Keratinocyte (primary cell): ENCODE data around the gene SPOCK3.

Experiments used
- CTCF ChIP-seq, 3 experiments: IDR thresholded peaks in 1 of 3; conservative IDR thresholded peaks in 1 of 3; optimal IDR thresholded peaks in 1 of 3; 2 replicates in 2 of 3; 3 replicates in 1 of 3; pipeline versions ENCODE3 to v1.5.1; 2011; ENCODE audit warnings: low read length in 3 of 3, mild to moderate bottlenecking in 3 of 3, moderate library complexity in 2 of 3, control low read depth in 1 of 3, inconsistent platforms in 1 of 3; ENCODE audit not compliant: insufficient read depth in 2 of 3; ENCODE audit errors: extremely low read depth in 1 of 3
- EZH2 ChIP-seq: IDR thresholded peaks from one replicate; pipeline ENCODE4 v1.6.1; 2012; ENCODE audit warnings: inconsistent platforms, mild to moderate bottlenecking, low read length, moderate library complexity

- no peak for TF ChIP-seq CTCF (optimal IDR thresholded peaks at IDR 0.05 in 1 of 3, IDR thresholded peaks at IDR 0.05 in 1 of 3, conservative IDR thresholded peaks at IDR 0.05 in 1 of 3; ENCODE audit: extremely low read depth in 1 of 3, insufficient read depth in 2 of 3, low read length in 3 of 3)
- no peak for TF ChIP-seq EZH2
Observed at GRCh38 chr4:166956484-166956883, 277.8 kb downstream of the SPOCK3 start.
